ENCODE data around the gene LSP1.
A peak's percentile ranks its signal among the peaks of the same experiment; 100 is the strongest.

Gene LSP1

GRCh38 chr11:1854949-1855885 is 2.3 kb downstream of the LSP1 start:
- Histone ChIP-seq H3K4me1 (ENCODE audit: low read length) (peaks cover 38% of the 10 kb centered on the region), H3K9ac (ENCODE audit: low read length) (no peak overlapping the region; the same call in 1 of the 2 replicates), H3K27me3 (replicated peaks; ENCODE audit: insufficient read depth, low read length) (no peaks in the 10 kb centered on the region; the same call in 1 of the 2 replicates), H3F3A (ENCODE audit: insufficient read depth, low read length) (peaks cover 14% of the 10 kb centered on the region), H4K20me1 (ENCODE audit: insufficient read depth, low read length) (no peaks in the 10 kb centered on the region; the same call in 1 of the 2 replicates), H3K79me2 (ENCODE audit: low read length) (peaks cover 60% of the 10 kb centered on the region), H3K9me3 (replicated peaks; ENCODE audit: insufficient read depth, low read length) (no peaks in the 10 kb centered on the region), H3K36me3 (replicated peaks; ENCODE audit: insufficient read depth, low read length) (no peaks in the 10 kb centered on the region), H3K27ac (ENCODE audit: low read length) (no peak overlapping the region), H3K4me3 (ENCODE audit: low read length) (peak overlapping the region; percentile 74; the same call in 1 of the 2 replicates), H3K9me2 (replicated peaks; ENCODE audit: insufficient read depth, low read length) (no peaks in the 10 kb centered on the region), H2AFZ (ENCODE audit: low read length) (no peak overlapping the region), H3K4me2 (ENCODE audit: low read depth, low read length) (peak overlapping the region; percentile 88)
- no peak for DNase-seq
- TF ChIP-seq CTCF (IDR thresholded peaks at IDR 0.05; ENCODE audit: low read length) (no peak), EZH2phosphoT487 (IDR thresholded peaks at IDR 0.05; ENCODE audit: low read length) (no peak), EZH2 (optimal IDR thresholded peaks at IDR 0.05; ENCODE audit: low read depth, low read length) (no peak)

DNA sequence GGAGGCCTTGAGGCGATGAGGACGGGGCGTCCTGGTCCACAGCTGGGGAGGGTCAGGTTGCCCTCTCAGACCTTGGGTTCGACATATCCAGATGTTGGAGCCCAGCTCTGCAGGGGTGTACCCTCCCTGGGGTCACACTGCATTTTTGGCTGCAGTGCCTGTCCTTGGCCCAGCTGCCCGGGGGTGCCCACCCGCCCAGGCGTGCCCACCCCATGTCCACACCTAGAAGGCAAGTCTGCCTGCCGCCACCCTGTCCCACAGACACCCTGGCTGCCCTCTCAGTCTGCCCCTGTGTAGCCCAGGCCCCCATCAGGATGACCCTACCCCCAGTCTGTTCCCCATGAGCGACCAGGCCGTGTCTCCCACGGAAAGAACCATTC is 3.0 kb downstream of the LSP1 start:
- Histone ChIP-seq H3K9me2 (replicated peaks; ENCODE audit: insufficient read depth, low read length) (no peaks in the 10 kb centered on the region), H3K4me1 (ENCODE audit: low read length) (peaks cover 36% of the 10 kb centered on the region), H3K79me2 (ENCODE audit: low read length) (peaks cover 66% of the 10 kb centered on the region), H3K4me2 (ENCODE audit: low read depth, low read length) (no peak overlapping the region), H3K27ac (ENCODE audit: low read length) (no peak overlapping the region), H3K9ac (ENCODE audit: low read length) (no peak overlapping the region), H2AFZ (ENCODE audit: low read length) (no peak overlapping the region), H3K4me3 (ENCODE audit: low read length) (no peak overlapping the region), H4K20me1 (ENCODE audit: insufficient read depth, low read length) (no peaks in the 10 kb centered on the region; the same call in 1 of the 2 replicates), H3K9me3 (replicated peaks; ENCODE audit: insufficient read depth, low read length) (no peaks in the 10 kb centered on the region), H3F3A (ENCODE audit: insufficient read depth, low read length) (peaks cover 14% of the 10 kb centered on the region), H3K27me3 (replicated peaks; ENCODE audit: insufficient read depth, low read length) (no peaks in the 10 kb centered on the region; the same call in 1 of the 2 replicates), H3K36me3 (replicated peaks; ENCODE audit: insufficient read depth, low read length) (no peaks in the 10 kb centered on the region)
- no peak for DNase-seq
- no peak for TF ChIP-seq EZH2phosphoT487 (IDR thresholded peaks at IDR 0.05; ENCODE audit: low read length)
- TF ChIP-seq EZH2 (optimal IDR thresholded peaks at IDR 0.05; ENCODE audit: low read depth, low read length), result no peak
- no peak for TF ChIP-seq CTCF (IDR thresholded peaks at IDR 0.05; ENCODE audit: low read length)

DNA sequence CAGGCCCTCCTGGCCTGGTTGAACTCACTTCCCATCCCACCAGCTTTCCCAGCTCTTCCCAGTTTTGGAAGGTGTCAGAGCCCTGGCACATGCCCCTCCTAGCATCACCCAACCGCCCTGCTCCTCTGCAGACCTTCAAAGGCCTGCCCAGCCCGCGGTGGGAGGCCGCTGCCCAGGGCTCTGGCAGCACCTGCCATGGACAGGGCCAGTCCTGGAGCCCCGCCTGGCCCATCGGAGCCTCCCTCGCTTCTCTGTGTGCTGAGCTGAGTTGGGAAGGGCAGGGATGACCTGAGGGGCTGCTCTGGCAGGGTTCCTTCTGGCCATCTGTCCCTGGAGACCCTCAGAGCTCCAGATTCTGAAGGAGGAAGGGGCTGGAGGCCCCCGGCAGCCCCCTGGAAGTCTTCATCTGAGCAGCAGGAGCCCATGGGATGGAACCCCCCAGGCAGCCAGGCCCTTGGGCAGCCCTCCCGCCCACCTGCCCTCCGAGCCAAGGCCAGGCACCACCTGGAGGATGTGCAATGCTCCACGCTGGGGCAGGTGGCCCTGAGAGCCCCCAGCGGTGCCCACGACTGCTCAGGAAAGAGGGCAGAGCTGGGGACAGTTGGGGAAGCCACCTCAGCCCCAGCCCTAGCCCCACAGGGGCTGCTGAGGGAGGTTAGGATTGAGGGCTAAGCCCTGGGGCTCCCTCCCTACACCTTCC is 3.6 kb downstream of the LSP1 start:
- Histone ChIP-seq H3F3A (ENCODE audit: insufficient read depth, low read length) (peaks cover 12% of the 10 kb centered on the region), H3K27me3 (replicated peaks; ENCODE audit: insufficient read depth, low read length) (no peaks in the 10 kb centered on the region; the same call in 1 of the 2 replicates), H3K27ac (ENCODE audit: low read length) (no peak overlapping the region), H3K9me2 (replicated peaks; ENCODE audit: insufficient read depth, low read length) (no peaks in the 10 kb centered on the region), H4K20me1 (ENCODE audit: insufficient read depth, low read length) (no peaks in the 10 kb centered on the region; the same call in 1 of the 2 replicates), H3K36me3 (replicated peaks; ENCODE audit: insufficient read depth, low read length) (no peaks in the 10 kb centered on the region), H3K4me1 (ENCODE audit: low read length) (peaks cover 33% of the 10 kb centered on the region), H3K79me2 (ENCODE audit: low read length) (peaks cover 66% of the 10 kb centered on the region), H3K9ac (ENCODE audit: low read length) (no peak overlapping the region), H3K4me2 (ENCODE audit: low read depth, low read length) (no peak overlapping the region), H3K9me3 (replicated peaks; ENCODE audit: insufficient read depth, low read length) (no peaks in the 10 kb centered on the region), H3K4me3 (ENCODE audit: low read length) (no peak overlapping the region), H2AFZ (ENCODE audit: low read length) (no peak overlapping the region)
- no peak for DNase-seq
- no peak for TF ChIP-seq EZH2 (optimal IDR thresholded peaks at IDR 0.05; ENCODE audit: low read depth, low read length)
- TF ChIP-seq EZH2phosphoT487 (IDR thresholded peaks at IDR 0.05; ENCODE audit: low read length), result no peak
- TF ChIP-seq CTCF (IDR thresholded peaks at IDR 0.05; ENCODE audit: low read length), result no peak

Measured in MM.1S (cell line).